Measurements from ENCODE around the gene BRCC3. TPM values are rescaled to one million over a fixed set of nuclear protein-coding genes. Genes with fewer than 3 reads are reported as not detected.
A peak's percentile ranks its signal among the peaks of the same experiment; 100 is the strongest.

The BRCC3 gene
- total and polyA plus RNA-seq, 2 of the 13 experiments (the other 11 are each of a cell fraction or from before 2014, with no cell fraction given): 19.8 to 24.3 TPM

DNA sequence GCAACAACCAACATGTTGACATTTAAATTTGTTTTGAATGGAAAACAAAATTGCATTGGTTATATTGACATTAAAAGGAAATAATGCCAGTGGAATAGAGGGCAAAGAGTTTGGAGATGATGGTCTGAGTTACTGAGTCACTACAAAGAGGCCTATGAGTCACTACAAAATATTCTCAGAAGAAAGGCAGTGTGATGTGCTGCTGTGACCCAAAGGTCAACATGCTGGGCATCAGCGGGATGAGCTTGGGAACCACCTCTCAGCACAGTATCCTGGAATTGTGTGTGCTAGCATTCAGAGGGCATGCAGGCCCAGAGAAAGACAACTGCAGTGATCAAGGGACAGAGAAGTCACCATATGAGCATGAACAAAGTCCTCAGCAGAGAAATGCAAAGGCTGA lies 3.1 kb upstream of the BRCC3 start (continued):
- TF ChIP-seq, protein P1, sequence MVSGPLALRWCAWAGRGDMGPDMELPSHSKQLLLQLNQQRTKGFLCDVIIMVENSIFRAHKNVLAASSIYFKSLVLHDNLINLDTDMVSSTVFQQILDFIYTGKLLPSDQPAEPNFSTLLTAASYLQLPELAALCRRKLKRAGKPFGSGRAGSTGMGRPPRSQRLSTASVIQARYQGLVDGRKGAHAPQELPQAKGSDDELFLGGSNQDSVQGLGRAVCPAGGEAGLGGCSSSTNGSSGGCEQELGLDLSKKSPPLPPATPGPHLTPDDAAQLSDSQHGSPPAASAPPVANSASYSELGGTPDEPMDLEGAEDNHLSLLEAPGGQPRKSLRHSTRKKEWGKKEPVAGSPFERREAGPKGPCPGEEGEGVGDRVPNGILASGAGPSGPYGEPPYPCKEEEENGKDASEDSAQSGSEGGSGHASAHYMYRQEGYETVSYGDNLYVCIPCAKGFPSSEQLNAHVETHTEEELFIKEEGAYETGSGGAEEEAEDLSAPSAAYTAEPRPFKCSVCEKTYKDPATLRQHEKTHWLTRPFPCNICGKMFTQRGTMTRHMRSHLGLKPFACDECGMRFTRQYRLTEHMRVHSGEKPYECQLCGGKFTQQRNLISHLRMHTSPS (CRISPR knock-in tag; IDR thresholded peaks at IDR 0.05; ENCODE audit: low read depth): no peak
- TF ChIP-seq SETDB1 (CRISPR knock-in tag; IDR thresholded peaks at IDR 0.05; ENCODE audit: borderline replicate concordance) (no peak), ZNF781 (CRISPR knock-in tag; IDR thresholded peaks at IDR 0.05; ENCODE audit: borderline replicate concordance, not compliant biosample characterization) (no peak), ZNF138 (CRISPR knock-in tag; IDR thresholded peaks at IDR 0.05; ENCODE audit: low read depth) (no peak), ZNF136 (CRISPR knock-in tag; IDR thresholded peaks at IDR 0.05; ENCODE audit: low read depth) (no peak), NR2F1 (CRISPR knock-in tag; IDR thresholded peaks at IDR 0.05) (peak; percentile 47 to 51; a peak in 2 of 4 replicates), STAT5B (CRISPR knock-in tag; IDR thresholded peaks at IDR 0.05) (no peak), SIX1 (CRISPR knock-in tag; IDR thresholded peaks at IDR 0.05; ENCODE audit: borderline replicate concordance) (no peak), MATR3 (CRISPR knock-in tag; IDR thresholded peaks at IDR 0.05) (no peak)
- TF ChIP-seq, protein P2, sequence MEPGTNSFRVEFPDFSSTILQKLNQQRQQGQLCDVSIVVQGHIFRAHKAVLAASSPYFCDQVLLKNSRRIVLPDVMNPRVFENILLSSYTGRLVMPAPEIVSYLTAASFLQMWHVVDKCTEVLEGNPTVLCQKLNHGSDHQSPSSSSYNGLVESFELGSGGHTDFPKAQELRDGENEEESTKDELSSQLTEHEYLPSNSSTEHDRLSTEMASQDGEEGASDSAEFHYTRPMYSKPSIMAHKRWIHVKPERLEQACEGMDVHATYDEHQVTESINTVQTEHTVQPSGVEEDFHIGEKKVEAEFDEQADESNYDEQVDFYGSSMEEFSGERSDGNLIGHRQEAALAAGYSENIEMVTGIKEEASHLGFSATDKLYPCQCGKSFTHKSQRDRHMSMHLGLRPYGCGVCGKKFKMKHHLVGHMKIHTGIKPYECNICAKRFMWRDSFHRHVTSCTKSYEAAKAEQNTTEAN (CRISPR knock-in tag; conservative IDR thresholded peaks at IDR 0.05): no peak
- TF ChIP-seq, protein P3, sequence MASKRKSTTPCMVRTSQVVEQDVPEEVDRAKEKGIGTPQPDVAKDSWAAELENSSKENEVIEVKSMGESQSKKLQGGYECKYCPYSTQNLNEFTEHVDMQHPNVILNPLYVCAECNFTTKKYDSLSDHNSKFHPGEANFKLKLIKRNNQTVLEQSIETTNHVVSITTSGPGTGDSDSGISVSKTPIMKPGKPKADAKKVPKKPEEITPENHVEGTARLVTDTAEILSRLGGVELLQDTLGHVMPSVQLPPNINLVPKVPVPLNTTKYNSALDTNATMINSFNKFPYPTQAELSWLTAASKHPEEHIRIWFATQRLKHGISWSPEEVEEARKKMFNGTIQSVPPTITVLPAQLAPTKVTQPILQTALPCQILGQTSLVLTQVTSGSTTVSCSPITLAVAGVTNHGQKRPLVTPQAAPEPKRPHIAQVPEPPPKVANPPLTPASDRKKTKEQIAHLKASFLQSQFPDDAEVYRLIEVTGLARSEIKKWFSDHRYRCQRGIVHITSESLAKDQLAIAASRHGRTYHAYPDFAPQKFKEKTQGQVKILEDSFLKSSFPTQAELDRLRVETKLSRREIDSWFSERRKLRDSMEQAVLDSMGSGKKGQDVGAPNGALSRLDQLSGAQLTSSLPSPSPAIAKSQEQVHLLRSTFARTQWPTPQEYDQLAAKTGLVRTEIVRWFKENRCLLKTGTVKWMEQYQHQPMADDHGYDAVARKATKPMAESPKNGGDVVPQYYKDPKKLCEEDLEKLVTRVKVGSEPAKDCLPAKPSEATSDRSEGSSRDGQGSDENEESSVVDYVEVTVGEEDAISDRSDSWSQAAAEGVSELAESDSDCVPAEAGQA (IDR thresholded peaks at IDR 0.05; ENCODE audit: low read depth): no peak
- TF ChIP-seq, protein P3 (CRISPR knock-in tag; IDR thresholded peaks at IDR 0.05; ENCODE audit: borderline replicate concordance): no peak
- TF ChIP-seq, protein P4, sequence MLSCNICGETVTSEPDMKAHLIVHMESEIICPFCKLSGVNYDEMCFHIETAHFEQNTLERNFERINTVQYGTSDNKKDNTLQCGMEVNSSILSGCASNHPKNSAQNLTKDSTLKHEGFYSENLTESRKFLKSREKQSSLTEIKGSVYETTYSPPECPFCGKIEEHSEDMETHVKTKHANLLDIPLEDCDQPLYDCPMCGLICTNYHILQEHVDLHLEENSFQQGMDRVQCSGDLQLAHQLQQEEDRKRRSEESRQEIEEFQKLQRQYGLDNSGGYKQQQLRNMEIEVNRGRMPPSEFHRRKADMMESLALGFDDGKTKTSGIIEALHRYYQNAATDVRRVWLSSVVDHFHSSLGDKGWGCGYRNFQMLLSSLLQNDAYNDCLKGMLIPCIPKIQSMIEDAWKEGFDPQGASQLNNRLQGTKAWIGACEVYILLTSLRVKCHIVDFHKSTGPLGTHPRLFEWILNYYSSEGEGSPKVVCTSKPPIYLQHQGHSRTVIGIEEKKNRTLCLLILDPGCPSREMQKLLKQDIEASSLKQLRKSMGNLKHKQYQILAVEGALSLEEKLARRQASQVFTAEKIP (CRISPR knock-in tag; IDR thresholded peaks at IDR 0.05; ENCODE audit: borderline replicate concordance): no peak
- TF ChIP-seq, protein P5, sequence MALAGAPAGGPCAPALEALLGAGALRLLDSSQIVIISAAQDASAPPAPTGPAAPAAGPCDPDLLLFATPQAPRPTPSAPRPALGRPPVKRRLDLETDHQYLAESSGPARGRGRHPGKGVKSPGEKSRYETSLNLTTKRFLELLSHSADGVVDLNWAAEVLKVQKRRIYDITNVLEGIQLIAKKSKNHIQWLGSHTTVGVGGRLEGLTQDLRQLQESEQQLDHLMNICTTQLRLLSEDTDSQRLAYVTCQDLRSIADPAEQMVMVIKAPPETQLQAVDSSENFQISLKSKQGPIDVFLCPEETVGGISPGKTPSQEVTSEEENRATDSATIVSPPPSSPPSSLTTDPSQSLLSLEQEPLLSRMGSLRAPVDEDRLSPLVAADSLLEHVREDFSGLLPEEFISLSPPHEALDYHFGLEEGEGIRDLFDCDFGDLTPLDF (CRISPR knock-in tag; IDR thresholded peaks at IDR 0.05): no peak
- TF ChIP-seq, protein P6, sequence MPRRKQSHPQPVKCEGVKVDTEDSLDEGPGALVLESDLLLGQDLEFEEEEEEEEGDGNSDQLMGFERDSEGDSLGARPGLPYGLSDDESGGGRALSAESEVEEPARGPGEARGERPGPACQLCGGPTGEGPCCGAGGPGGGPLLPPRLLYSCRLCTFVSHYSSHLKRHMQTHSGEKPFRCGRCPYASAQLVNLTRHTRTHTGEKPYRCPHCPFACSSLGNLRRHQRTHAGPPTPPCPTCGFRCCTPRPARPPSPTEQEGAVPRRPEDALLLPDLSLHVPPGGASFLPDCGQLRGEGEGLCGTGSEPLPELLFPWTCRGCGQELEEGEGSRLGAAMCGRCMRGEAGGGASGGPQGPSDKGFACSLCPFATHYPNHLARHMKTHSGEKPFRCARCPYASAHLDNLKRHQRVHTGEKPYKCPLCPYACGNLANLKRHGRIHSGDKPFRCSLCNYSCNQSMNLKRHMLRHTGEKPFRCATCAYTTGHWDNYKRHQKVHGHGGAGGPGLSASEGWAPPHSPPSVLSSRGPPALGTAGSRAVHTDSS (CRISPR knock-in tag; conservative IDR thresholded peaks at IDR 0.05): no peak

Data from HepG2 (cell line).